HG03558 (cell line): Measurements from ENCODE around the gene C5orf15.

Source experiments
- ATAC-seq: cut with Tn5 transposase; IDR thresholded peaks from one replicate; pipeline ENCODE4 v1.9.1; 2021; ENCODE audit warnings: moderate number of reproducible peaks; ENCODE audit not compliant: unreplicated experiment; ENCODE audit errors: extremely low read depth

C5orf15 gene

GRCh38 chr5:133926489-133927299 lies 41.7 kb downstream of the C5orf15 start:
- no peak for ATAC-seq

- no peak for ATAC-seq
Observed at GRCh38 chr5:133925866-133926488, 42.4 kb downstream of the C5orf15 start.

GRCh38 chr5:133925269-133925668 lies 43.2 kb downstream of the C5orf15 start:
- ATAC-seq, result no peak

GRCh38 chr5:133924221-133924920 lies 44.1 kb downstream of the C5orf15 start:
- no peak for ATAC-seq

- ATAC-seq, result no peak
Observed at GRCh38 chr5:133921979-133922378, 46.4 kb downstream of the C5orf15 start.

GRCh38 chr5:133921069-133921468 lies 47.4 kb downstream of the C5orf15 start:
- ATAC-seq, result no peak

- ATAC-seq, result no peak
Observed at GRCh38 chr5:133919148-133920136, 49.0 kb downstream of the C5orf15 start.

GRCh38 chr5:133918731-133919130 lies 49.7 kb downstream of the C5orf15 start:
- no peak for ATAC-seq

- no peak for ATAC-seq
Observed at GRCh38 chr5:133918316-133918715, 50.1 kb downstream of the C5orf15 start.

GRCh38 chr5:133917785-133918184 lies 50.6 kb downstream of the C5orf15 start:
- ATAC-seq, result no peak

GRCh38 chr5:133916914-133917313 lies 51.5 kb downstream of the C5orf15 start:
- no peak for ATAC-seq

- ATAC-seq, result no peak
Observed at GRCh38 chr5:133916479-133916878, 51.9 kb downstream of the C5orf15 start.

GRCh38 chr5:133914434-133914833 lies 54.0 kb downstream of the C5orf15 start:
- ATAC-seq, result no peak

- no peak for ATAC-seq
Observed at GRCh38 chr5:133913413-133914155, 54.8 kb downstream of the C5orf15 start.

- no peak for ATAC-seq
Observed at GRCh38 chr5:133912951-133913350, 55.5 kb downstream of the C5orf15 start.

- ATAC-seq, result no peak
Observed at GRCh38 chr5:133910571-133910970, 57.9 kb downstream of the C5orf15 start.

GRCh38 chr5:133909603-133910002 lies 58.8 kb downstream of the C5orf15 start:
- no peak for ATAC-seq

- ATAC-seq, result no peak
Observed at GRCh38 chr5:133907075-133907474, 61.4 kb downstream of the C5orf15 start.

- ATAC-seq, result no peak
Observed at GRCh38 chr5:133906303-133906702, 62.1 kb downstream of the C5orf15 start.
